Superior temporal gyrus (tissue), 1 donor: ENCODE data around the gene IDUA.

Source experiments
- DNase-seq: peaks from one replicate; pipeline ENCODE4 v3.0.0-alpha.2; 2016; ENCODE audit errors: extremely low spot score

The IDUA gene

DNA sequence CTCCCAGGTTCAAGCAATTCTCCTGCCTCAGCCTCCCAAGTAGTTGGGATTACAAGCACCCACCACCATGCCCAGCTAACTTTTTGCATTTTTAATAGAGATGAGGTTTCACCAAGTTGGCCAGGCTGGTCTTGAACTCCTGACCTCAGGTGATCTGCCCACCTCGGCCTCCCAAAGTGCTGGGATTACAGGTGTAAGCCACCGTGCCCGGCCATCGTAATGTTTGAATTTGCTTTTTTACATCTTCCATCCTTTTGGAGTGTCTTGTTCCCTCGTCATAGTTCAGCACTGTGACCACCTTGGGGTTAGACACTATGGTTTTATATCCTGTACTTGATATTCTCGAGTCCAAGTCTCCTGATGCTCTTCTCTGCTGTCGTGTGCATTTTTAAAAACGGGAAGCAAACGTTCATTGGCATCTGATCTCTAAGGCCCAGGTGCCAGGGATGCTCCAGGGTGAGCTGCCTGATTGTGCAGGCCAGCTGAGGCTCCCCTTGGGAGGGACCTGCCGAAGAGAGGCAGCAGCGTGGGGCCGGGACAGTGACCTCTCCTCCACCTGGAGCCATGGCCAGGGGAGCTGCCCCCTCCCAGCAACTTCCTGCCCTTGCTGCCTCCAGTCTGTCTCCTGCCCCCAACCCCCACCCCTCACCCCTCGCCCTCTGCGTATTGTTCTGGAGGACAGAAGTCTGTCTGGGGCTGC is 30.2 kb upstream of the IDUA start:
- DNase-seq, result no peak

DNA sequence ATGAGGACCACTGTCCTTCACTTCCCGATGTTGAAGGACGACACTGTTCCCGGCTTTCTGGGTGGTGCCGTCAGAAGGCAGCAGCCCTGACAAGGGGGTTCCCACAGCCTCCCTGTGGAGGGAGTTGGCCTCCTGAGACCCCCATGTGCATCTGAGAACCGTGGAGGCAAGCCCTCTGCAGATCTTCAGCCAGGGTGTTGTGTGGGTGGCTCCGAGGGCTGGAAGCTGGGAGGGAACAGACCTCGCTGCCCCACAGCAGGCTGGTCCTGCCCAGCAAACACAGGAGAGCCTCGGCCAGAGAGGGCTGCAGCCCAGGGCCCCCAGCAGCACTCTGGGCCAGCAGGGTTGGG is 29.6 kb upstream of the IDUA start:
- DNase-seq, result no peak

DNA sequence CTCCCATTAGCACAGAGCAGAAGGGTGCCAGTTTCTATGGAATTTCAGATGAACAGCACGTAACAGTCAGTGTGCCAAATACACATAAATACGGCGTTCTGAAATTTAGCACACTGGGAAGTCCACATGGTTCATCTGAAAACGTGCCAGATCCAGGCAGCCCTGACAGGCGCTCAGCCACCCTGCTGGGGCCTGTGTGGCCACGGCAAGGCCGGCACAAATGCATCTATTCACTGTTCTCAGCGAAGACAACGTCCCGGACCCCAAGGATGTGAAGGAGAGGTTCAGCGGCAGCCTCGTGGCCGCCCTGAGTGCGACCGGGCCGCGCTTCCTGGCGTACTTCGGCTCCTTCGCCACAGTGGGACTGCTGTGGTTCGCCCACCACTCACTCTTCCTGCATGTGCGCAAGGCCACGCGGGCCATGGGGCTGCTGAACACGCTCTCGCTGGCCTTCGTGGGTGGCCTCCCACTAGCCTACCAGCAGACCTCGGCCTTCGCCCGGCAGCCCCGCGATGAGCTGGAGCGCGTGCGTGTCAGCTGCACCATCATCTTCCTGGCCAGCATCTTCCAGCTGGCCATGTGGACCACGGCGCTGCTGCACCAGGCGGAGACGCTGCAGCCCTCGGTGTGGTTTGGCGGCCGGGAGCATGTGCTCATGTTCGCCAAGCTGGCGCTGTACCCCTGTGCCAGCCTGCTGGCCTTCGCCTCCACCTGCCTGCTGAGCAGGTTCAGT is 29.1 kb upstream of the IDUA start:
- no peak for DNase-seq

DNA sequence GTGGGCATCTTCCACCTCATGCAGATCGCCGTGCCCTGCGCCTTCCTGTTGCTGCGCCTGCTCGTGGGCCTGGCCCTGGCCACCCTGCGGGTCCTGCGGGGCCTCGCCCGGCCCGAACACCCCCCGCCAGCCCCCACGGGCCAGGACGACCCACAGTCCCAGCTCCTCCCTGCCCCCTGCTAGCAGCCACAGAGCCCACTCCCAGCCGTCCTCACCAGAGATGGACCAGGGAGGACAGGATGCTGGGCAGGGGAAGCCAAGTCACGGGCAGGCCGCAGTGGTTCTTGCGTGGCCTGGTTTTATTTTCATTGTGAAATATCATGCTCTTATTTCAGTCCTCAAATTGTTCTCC is 28.6 kb upstream of the IDUA start:
- DNase-seq, result no peak

DNA sequence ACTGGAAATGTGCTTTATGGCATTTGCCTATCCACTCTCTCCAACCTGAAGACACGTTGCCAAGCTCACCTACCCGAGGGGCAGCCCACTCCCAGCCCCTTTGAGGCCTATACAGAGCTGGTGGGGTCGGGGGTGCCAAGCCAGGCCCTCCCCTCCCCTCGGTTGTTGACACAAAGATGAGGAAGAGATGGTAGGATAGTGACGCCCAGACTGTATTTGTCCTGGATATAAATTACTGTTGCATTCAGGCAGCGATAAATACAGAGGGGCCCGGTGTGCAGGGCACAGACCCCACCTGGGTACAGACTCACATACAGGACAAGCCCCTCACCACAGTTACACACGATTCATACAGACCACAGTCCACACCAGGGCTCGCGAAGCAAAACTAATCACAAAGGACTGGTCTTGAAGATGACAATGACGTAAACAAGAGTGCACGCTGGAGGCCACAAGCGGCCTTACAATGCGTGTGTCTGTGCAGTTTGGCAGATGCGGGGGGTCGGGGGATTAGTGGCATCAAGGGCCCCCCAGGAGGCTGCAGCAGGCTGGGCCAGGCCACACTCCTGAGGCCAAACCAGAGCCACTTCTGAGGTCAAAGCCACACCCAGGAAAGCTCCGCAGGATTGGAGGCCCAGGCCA is 28.0 kb upstream of the IDUA start:
- DNase-seq, result no peak

DNA sequence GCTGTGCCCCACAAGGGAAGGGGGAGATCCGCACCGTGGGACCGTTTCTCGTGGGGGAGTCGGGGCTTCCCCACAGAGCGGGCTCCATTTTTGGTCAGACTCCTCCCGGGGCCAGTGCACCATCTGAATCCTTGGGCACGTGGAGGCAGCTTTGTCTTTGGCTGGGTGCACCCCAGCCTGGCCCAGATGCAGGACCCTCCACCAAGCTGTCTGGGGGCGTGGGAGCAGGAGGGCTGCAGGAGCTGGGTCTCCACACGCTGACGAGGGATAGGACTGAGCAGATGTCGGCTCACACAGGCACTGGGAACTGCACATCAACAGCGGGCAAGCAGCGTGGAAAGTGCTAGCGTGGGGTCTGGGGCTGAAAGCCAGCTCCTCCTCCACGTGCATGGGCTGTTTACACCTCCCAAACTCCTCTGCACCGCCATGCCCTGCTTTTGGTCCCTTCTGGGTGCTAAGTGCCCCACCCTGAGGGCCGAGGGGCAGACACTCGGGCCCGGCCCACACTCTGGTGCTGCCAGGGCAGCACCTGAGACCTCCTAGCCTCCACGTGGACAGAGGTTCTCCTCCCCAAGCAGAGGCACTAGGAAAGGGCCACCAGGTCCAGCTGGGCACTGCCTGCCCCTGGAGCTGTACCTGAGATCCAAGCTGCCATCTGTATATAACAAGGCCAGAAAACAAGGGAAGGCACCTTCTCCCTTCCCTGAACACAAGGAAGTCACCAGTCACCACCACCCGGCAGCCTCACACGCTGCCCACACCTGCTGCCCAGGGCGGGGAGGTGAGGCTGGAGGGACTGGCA is 27.3 kb upstream of the IDUA start:
- no peak for DNase-seq

DNA sequence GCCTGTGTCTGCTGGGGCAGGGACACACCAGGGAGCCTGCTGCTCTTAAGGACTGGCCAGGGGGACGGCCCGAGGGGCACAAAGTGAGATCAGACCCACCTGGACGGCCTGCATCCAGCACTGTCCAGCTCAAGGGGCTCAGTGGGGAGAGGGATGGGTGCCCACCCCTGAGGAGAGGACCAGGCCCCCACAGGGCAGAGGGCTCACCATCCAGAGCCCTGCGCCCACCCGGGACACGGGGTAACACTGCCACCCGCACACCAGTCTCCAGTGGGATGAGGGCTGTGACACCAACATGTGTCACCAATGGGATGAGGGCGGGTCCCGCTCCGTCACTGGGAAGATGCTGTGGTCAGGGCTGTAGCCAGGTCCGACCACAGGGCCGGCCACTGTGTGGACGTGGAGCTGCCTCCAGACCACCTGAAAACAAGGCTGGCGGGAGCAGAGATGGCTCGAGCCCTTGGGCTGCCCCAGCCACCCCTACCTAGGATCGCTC is 26.7 kb upstream of the IDUA start:
- no peak for DNase-seq

DNA sequence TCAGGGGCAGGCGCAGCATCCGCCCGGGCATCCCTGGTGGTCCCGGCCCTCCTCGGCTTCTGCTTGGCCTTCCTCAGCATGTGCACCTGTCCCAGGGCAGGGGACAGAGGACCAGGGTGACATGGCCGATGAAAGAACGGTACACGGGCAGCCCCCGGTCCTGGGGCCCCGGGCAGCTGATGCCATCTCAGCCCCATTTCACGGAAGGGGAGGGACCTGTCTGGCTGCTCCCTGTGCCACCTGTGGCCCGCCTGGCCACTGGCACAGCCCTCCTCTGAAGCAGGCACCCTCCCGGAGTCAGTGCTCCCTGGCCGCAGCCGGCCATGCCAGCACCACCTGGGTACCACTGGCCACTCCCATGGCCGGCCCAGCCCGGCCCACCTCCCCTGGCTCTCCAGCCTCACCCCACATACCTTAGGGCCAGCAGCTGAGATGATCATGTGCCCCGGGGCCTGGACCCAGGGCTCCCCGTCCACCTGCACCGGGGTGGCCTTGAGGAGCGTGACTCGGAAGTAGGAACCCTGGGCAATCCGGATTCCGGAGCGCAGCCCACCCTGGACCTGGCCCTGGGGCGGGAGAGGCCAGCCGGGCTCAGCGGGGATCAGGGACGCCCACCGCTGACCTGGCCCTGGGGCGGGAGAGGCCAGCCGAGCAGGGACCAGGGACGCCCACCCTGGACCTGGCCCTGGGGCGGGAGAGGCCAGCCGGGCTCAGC is 26.1 kb upstream of the IDUA start:
- no peak for DNase-seq

DNA sequence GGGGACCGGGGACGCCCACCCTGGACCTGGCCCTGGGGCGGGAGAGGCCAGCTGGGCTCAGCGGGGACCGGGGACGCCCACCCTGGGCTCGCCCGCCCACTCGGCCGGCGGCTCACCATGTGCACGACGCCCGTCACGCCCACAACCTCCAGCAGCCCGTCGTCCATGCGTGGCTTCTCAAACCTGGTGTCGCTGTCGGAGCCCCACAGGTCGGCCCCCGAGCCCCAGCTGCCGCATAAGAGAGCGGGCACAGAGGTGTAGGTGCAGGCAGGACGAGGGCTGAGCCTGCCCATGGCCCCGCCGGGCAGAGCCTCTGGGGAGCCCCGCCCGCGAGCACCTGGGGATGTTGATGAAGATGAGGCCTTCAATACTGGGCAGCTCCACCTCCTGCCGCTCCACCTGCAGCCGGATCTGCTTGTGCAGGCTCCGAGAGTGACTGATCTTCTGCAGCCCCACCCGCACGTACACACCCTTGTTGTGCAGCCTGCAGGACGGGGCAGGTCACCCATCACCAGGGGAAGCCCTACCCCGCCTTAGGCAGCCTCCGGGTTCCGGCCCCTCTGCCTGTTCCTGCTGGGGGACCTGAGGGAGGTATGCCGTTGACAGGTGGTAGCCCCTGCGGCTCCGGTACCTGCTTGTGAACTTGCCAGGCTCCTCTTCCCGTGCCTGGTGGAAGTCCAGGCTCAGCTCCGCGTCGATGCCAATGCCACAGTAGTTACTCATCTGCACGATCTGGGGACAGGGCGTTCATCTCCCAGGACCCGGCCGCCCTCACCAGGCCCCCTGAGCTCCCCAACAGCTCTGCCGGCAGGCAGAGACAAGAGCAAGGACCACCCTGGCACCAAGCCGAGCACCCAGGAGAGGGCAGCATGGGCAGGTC is 25.3 kb upstream of the IDUA start:
- no peak for DNase-seq

DNA sequence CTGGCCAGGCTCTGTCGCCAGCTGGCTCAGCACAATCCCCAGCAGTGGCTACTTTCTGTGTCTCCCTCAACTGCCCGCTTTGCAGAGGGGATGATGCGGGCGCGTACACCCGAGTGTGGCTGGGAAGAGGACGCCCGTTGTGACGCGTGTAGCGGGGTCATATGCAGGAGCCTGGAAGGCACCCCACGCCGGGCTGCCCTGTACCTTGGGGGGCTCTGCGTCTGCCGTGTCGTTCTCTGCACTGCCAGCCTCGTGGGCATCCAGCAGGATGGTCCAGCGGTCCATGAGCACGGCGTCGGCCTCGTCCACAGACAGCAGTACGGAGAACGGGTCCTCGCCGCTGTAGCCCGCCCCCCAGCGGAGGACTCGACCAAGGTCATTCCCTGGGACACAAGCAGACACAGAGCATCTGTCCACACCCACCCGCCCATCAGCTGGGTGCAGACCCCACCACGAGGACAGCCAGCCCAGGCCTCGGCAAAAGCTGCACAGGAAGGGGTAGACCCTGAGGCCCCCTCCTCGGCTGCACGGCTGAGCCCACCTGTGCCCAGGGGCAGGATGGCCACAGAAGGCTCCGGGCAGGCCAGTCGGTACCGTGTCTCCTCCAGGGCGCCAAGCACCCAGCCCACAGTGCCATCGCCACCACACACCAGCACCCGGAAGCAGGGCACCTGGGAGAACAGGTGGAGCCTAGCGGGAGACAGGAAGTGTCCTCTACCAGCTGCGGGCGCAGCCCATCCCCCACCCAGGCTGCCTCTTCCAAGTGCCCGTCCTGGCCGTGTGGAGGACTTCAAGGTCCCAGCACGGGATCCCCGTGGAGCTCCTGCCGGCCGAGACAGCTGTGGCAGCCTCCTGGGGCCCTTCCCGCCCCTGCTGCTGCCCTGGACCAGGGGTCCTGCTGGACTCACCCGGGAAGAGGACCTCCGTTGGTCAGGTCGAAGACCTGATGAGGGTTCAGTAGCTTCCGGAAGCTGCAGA is 24.3 kb upstream of the IDUA start:
- no peak for DNase-seq

DNA sequence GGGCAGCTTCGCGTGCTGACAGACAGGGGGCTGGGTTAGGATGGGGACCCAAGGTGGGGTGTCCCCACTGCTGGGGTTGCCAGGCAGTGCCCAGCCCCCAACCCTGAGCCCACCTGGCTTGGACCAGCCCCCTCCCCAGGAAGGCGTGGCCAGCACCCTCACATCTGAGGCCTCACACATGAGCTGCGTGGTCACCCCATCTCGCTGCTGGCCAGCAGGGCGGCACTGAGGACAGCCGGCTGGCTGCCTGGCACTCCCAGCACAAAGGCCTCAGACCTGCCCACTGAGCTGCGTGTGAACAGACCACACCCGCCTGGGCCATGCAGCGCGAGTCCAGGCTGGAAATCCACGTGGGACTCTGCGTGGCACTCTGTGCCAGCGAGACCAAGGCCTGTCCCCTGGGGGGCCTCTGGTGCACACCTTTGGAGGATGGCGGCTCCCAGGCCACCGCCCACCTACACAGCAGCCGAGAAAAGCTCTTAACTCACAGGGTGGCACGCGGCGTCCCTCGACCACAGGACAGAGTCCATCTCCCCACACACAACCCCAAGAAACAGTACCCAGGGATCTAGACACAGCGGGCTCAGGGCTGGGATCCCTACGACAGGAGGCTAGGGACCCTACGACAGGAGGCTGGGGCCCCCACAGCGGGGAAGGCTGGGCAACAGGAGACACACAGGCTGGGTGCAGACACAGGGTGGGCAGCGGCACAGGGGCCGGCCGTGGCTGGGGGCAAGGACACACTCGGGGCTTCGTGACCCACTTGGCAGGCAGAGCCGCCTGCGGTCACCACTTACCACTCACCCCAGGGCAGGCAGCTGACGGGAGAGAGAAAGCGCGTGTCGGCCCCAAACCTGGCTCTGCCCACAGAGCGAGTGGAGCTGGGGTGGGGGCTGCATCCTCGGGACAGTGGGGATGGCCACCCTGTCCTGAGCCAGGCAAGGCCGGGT is 23.3 kb upstream of the IDUA start:
- DNase-seq, result no peak

DNA sequence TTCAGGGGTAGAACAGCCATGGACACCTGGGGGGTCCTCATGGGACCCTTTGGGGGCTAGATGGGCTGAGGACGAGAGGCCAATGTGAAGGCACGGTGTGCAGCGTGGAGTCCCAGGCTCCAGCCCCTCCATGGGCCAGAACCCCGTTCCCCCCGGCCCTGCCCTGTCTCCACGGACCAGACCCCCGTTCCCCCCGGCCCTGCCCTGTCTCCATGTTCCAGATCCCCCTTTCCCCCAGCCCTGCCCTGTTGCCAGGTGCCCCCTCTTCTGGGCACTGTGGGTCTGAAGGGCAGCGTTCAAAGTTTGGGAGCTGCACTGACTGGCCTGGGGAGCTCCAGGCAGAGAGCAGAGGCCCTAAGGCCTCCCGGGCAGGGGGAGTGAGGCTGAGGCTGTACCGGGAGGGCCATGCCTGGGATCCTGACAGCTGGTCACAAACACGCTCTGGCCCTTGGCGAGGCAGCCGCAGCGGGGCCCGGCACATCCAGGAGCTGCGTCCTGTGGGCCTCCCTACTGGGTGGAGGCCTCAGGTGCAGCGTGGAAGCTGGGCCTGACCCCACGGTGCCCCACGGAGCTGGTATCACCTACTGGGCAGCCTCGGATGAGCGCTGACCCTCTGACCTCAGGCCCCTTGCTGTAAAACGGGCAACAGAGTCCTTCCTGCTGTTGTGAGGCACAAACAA is 22.4 kb upstream of the IDUA start:
- no peak for DNase-seq

DNA sequence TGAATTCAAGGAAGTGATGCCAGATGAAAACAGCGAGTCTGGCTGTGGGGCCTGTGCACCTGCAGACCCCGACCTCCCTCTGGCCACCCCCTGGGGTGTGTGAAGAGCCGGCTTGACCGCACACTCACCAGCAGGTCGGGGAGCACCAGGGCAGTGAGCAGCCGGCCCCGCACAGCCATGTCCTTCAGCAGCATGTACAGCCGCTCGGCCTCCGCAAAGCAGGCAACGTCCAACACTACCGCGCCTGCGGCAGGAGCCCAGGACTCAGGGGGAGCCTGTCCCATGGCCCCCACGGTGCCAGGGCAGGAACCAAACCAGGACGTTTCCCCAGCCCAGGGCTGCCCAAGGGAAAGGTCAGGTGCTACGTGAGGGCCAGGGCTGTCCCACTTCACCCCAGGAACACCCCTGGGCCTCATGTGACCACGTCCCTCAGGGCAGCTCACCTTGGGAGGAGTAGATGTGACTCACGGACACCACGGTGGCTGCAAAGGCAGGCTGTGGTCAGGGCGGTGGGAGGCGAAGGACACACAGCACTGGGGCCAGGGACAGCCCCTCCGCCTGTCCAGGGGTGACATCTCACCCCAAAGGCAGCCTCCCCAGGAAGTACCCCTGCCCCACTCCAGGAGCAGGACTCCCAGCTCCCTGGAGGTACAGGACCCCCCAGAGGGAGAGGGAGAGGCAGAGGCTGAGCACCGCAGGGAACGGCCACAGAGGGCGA is 21.6 kb upstream of the IDUA start:
- no peak for DNase-seq

DNA sequence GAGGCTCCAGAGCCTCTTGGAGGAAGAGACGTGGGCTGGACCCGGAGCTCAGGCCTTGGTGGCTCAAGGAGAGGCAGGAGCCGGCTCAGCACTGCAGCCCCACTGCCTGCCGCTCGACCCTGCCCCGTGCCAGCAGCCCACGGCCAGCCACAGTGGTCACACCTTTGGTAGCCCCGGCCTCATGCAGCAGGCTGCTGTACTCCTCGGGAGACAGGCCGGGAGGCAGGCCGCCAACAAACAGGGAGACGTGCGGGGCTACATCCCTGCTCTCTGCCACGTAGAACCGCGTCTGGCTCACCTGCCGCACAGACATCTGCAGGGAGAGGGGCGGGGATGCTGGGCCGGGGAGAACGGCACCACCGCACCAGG is 21.1 kb upstream of the IDUA start:
- DNase-seq, result no peak

DNA sequence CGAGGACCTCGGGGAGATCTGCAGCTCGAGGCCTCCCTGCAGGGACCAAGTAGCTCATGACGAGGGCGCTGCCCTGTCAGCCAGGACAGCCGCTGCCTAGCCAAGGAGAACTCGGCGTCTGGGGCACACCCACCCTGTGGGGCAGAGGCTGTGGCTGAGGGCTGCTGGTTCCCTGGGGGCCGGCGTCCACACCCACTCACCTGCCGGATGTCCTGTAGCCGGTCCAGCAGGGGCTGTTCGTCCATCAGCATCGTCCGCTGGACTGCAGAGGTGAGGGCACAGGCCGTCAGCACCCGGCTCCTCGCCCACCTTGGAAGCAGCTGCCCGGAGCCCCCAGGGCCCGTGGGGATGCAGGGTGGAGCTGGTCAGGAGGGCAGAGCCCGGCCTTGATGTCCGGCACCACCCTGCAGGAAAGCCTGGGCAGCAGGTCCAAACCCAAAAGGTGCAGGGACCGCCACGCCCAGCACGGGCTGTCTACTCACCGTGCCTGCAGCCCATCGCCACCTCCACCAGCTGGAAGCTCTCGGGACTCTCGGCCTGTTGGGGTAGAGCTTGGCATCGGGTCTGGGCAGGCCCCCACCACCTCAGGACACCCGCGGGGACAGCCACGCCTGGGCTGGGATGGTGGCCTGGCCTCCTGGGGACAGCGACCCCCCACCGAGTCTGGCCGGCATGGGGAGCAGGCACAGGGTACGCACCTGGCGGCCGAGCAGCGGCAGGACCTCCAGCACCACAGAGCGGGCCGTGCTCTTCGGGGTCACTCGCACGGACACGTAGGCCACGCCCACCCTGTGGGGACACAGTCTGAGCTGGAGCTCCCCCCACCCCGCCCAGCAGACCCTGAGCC is 20.4 kb upstream of the IDUA start:
- DNase-seq, result no peak
